ENCODE data around the gene EMC7. TPM values are rescaled to one million over a fixed set of nuclear protein-coding genes. Genes with fewer than 3 reads are reported as not detected.

EMC7 gene
- total RNA-seq, 1 donor from 2014 or later = 31.4 TPM

DNA sequence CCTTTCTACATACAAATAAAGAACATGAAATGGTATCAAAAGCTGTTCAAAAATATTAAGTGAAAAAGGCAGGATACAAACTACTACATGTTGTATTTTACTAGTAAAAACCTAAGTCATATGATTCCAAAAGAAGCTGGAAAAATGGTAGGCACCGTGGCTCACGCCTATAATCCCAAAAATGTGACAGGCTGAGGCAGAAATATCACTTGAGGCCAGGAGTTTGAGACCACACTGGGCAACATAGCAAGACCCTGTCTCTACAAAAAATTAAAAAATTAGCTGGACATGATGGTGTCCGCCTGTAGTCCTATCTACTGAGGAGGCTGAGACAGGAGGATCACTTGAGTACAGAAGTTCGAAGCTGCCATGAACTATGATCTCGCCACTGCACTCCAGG lies 1.7 kb downstream of the EMC7 start:
- Histone ChIP-seq H3K4me1 (peaks cover 27% of the 10 kb centered on the region), H3K36me3 (peaks cover 0 to 12% of the 10 kb centered on the region in 2 donors), H3K9me3 (no peaks in the 10 kb centered on the region), H3K27me3 (no peaks in the 10 kb centered on the region), H3K27ac (no peak overlapping the region), H3K4me3 (no peak overlapping the region)
- intact Hi-C loops (cut with DNase I) = loop anchor here (5.0 kb wide), 1 partner anchor 112 kb away; the partner anchor contains the start of gene KATNBL1
- TF ChIP-seq, protein P1, sequence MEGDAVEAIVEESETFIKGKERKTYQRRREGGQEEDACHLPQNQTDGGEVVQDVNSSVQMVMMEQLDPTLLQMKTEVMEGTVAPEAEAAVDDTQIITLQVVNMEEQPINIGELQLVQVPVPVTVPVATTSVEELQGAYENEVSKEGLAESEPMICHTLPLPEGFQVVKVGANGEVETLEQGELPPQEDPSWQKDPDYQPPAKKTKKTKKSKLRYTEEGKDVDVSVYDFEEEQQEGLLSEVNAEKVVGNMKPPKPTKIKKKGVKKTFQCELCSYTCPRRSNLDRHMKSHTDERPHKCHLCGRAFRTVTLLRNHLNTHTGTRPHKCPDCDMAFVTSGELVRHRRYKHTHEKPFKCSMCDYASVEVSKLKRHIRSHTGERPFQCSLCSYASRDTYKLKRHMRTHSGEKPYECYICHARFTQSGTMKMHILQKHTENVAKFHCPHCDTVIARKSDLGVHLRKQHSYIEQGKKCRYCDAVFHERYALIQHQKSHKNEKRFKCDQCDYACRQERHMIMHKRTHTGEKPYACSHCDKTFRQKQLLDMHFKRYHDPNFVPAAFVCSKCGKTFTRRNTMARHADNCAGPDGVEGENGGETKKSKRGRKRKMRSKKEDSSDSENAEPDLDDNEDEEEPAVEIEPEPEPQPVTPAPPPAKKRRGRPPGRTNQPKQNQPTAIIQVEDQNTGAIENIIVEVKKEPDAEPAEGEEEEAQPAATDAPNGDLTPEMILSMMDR (IDR thresholded peaks at IDR 0.05) = no peak
- TF ChIP-seq POLR2A (IDR thresholded peaks at IDR 0.05) (no peak), POLR2AphosphoS5 (IDR thresholded peaks at IDR 0.05; ENCODE audit: insufficient read depth in 1 of 2, low read depth in 1 of 2) (no peak)
- DNase-seq (ENCODE audit: extremely low spot score in 2 of 2) = no peak

GRCh38 chr15:34085746-34086145 lies 15.9 kb downstream of the EMC7 start:
- peaks cover 0 to 14% of the 10 kb centered on the region in 2 donors for H3K36me3 ChIP-seq
- peaks cover 4% of the 10 kb centered on the region for H3K4me1 ChIP-seq
- no peaks in the 10 kb centered on the region for H3K27me3 ChIP-seq
- H3K9me3 ChIP-seq = no peaks in the 10 kb centered on the region
- H3K27ac ChIP-seq = no peak overlapping the region
- intact Hi-C loops (cut with DNase I) = no loop called here
- H3K4me3 ChIP-seq = no peak overlapping the region
- no peak for DNase-seq (ENCODE audit: extremely low spot score in 2 of 2)
- TF ChIP-seq POLR2A (IDR thresholded peaks at IDR 0.05) = no peak
- TF ChIP-seq, protein P1 (IDR thresholded peaks at IDR 0.05) = no peak
- no peak for TF ChIP-seq POLR2AphosphoS5 (IDR thresholded peaks at IDR 0.05; ENCODE audit: insufficient read depth in 1 of 2, low read depth in 1 of 2)

- Histone ChIP-seq H3K4me3 (no peak overlapping the region), H3K36me3 (peaks cover 0 to 14% of the 10 kb centered on the region in 2 donors), H3K9me3 (no peaks in the 10 kb centered on the region), H3K27me3 (no peaks in the 10 kb centered on the region), H3K4me1 (peaks cover 4% of the 10 kb centered on the region), H3K27ac (no peak overlapping the region)
- intact Hi-C loops (cut with DNase I) = no loop called here
- TF ChIP-seq POLR2A (IDR thresholded peaks at IDR 0.05) = no peak
- TF ChIP-seq, protein P1 (IDR thresholded peaks at IDR 0.05) = no peak
- DNase-seq (ENCODE audit: extremely low spot score in 2 of 2) = no peak
Measured at GRCh38 chr15:34084086-34084485, 17.6 kb downstream of the EMC7 start.

GRCh38 chr15:34079904-34080303 lies 21.8 kb downstream of the EMC7 start:
- peaks cover 4% of the 10 kb centered on the region for H3K4me1 ChIP-seq
- intact Hi-C loops (cut with DNase I) = no loop called here

GRCh38 chr15:34078900-34079299 lies 22.8 kb downstream of the EMC7 start:
- H3K9me3 ChIP-seq = no peaks in the 10 kb centered on the region
- no peak overlapping the region for H3K27ac ChIP-seq
- no peak for TF ChIP-seq POLR2AphosphoS5 (IDR thresholded peaks at IDR 0.05; ENCODE audit: insufficient read depth in 1 of 2, low read depth in 1 of 2)
- TF ChIP-seq, protein P1 (IDR thresholded peaks at IDR 0.05) = no peak
- no peak for TF ChIP-seq POLR2A (IDR thresholded peaks at IDR 0.05)
- no peak for DNase-seq (ENCODE audit: extremely low spot score in 2 of 2)
- H3K27me3 ChIP-seq = no peaks in the 10 kb centered on the region
- no peak overlapping the region for H3K4me3 ChIP-seq
- intact Hi-C loops (cut with DNase I) = no loop called here
- peaks cover 4% of the 10 kb centered on the region for H3K4me1 ChIP-seq
- H3K36me3 ChIP-seq = peaks cover 0 to 6% of the 10 kb centered on the region in 2 donors

More at GRCh38 chr15:34079904-34080303, 21.8 kb downstream of the EMC7 start:
- no peak for DNase-seq (ENCODE audit: extremely low spot score in 2 of 2)
- Histone ChIP-seq H3K36me3 (peaks cover 0 to 6% of the 10 kb centered on the region in 2 donors), H3K9me3 (no peaks in the 10 kb centered on the region), H3K27me3 (no peaks in the 10 kb centered on the region), H3K27ac (no peak overlapping the region), H3K4me3 (no peak overlapping the region)
- TF ChIP-seq POLR2AphosphoS5 (IDR thresholded peaks at IDR 0.05; ENCODE audit: insufficient read depth in 1 of 2, low read depth in 1 of 2) = no peak
- TF ChIP-seq POLR2A (IDR thresholded peaks at IDR 0.05) = no peak
- TF ChIP-seq, protein P1 (IDR thresholded peaks at IDR 0.05) = no peak

All from vagina (tissue), 2 donors.